CD4-positive, alpha-beta T cell treated with Interleukin-2 at 100 ng/mL for 4 hours (primary cell): ENCODE data around the gene RC3H2.
"Not testable (repeated sequence)": the region's sequence is repeated elsewhere in the genome, so short reads cannot be mapped to it uniquely, and the experiment has no call there.

ENCODE experiments used
- DNase-seq: peaks from one replicate; pipeline ENCODE4 v3.0.0-alpha.2; 2020; ENCODE audit warnings: low spot score

RC3H2 gene

DNA sequence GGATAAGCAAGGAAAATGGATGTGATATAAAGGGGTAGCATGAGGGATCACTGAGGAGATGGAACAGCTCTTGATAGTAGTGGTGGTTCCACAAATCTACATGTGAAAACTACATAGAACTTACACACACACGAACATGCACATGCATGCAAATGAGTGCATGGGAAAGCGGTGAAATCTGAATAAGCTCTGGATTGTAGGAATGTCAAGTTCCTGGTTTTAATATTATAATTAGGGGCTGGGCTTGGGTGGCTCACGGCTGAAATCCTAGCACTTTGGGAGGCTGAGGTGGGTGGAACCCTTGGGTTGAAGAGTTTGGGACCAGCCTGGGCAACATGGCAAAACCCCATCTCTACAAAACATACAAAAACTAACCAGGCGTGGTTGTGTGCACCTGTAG, 63.7 kb downstream of the RC3H2 start:
- DNase-seq, result no peak

DNA sequence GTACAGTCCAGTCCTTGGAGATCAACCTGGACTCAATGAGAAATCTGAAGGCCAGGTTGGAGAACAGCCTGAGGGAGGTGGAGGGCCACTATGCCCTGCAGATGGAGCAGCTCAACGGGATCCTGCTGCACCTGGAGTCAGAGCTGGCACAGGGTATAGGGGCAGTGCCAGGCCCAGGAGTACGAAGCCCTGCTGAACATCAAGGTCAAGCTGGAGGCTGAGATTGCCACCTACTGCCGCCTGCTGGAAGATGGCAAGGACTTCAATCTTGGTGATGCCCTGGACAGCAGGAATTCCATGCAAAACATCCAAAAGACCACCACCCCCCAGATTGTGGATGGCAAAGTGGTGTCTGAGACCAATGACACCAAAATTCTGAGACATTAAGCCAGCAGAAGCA, 66.7 kb downstream of the RC3H2 start:
- DNase-seq, result not testable (repeated sequence)

GRCh38 chr9:122837266-122837850, 67.8 kb downstream of the RC3H2 start:
- no peak for DNase-seq

DNA sequence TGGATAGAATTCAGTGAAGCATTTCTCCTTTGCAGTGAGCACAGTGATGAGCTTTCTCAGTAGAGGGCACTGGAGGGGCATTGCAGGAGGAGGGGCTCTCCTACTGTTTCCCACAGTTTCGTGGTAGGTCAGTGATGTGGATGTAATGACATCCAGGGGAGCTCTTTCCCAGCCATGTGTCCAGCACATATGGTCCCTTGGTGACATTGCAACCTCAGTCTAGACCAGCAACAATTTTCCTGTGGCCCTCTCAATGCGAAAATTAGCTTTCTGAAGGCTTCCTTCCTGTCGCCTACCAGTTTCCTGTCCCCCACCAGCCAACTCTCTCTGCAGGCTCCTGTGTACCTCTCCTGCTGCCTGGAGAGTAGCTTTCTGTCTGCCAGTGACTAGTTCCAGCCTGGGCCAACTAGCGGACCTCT, 69.8 kb downstream of the RC3H2 start:
- DNase-seq, result no peak

DNA sequence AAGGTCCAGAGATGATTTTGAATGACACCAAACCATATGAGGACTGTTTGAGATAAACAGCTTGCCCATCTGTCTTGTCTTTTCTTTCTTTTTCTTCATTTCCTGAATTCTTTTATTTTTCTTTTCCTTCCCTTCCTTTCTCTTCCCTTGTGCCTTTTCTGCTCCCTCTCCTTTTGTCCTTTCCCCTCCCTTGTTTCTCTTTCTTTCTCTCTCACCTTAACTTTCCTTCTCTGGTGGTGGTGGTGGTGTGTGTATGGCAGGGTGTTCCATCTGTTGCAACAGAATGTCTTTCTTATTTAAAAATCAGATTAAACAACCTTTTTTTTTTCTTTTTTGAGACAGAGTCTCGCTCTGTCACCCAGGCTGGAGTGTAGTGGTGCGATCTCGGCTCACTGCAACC, 73.0 kb downstream of the RC3H2 start:
- no peak for DNase-seq

GRCh38 chr9:122828965-122829284, 76.2 kb downstream of the RC3H2 start:
- not testable (repeated sequence) for DNase-seq

- no peak for DNase-seq
These were observed 77.4 kb downstream of the RC3H2 start for GRCh38 chr9:122827761-122828093.

GRCh38 chr9:122822938-122823337, 82.2 kb downstream of the RC3H2 start:
- no peak for DNase-seq

DNA sequence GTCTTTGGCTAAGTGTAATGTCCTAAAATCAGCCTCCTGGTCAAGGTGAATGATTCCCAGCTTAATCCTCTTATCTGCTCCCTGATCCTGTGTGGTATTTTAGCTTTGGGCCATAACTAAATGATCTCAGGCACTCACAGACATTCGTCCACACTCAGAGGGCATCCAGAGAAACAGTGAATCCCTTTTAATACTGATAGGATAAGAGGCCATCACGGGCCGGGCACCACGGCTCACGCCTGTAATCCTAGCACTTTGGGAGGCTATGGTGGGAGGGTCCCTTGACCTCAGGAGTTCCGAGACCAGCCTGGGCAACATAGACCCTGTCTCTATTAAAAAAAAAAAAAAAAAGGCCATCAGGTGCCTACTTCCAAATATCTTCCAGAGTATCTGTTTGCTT, 83.1 kb downstream of the RC3H2 start:
- DNase-seq, result no peak

- no peak for DNase-seq
These were observed 83.7 kb downstream of the RC3H2 start for GRCh38 chr9:122821278-122821943.

- DNase-seq, result no peak
These were observed 84.7 kb downstream of the RC3H2 start for GRCh38 chr9:122820490-122820845.

- no peak for DNase-seq
These were observed 85.2 kb downstream of the RC3H2 start for GRCh38 chr9:122819791-122820489.

DNA sequence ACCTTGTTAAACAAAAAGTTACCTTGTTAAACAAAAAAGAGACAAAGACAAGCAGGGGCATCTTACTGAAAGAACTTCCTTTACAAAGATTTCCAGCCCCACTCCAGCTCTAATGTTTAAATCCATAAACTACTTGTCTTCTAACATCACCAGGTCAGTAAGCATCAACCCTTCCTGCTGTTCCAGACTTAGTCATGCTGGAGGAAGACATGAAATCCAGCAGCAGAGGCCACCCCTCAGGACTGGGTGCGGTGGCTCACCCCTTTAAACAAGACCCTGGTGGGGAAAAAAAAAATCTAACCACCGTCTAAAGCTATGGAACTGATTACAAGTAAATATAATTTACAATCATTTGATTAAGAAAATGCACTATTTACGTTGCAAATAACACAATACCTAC, 85.8 kb downstream of the RC3H2 start:
- DNase-seq, result no peak

GRCh38 chr9:122816163-122816867, 88.8 kb downstream of the RC3H2 start:
- DNase-seq, result peak; percentile 42

DNA sequence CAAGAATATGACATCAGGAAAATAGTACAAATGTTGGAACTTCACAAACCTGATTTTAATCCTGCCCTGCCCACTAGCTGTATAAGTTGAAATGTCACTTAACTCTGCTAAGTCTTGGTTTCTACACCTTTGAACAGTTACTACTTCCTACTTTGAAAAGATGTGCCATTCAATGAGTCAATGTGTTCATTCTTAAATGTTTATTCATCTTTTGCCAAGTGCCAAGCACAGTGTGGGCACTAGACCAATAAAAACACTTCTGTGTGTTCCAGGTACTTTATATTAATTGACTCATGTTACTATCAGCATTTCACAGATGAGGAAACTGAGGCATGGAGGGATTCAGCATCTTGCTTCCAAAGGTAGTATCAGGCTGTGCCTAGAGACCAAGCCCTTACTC, 89.6 kb downstream of the RC3H2 start:
- DNase-seq, result no peak

- no peak for DNase-seq
These were observed 90.6 kb downstream of the RC3H2 start for GRCh38 chr9:122814545-122814944.

DNA sequence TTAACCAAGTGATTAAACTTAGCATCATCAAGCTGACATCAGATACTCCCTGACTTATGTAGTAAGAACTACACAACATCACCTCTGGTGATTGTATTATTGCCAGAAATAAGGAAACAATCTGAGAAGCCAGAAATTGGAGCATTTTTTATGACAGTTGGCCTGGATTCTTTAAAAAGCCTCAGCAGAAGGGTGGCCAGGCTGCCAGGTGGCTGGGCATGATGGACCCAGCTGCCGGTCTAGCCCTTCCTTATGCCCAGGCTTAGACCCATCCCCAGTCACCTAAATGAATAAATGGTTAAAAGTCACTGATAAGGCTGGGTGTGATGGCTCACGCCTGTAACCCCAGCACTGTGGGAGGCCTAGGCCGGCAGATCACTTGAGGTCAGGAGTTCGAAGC, 92.4 kb downstream of the RC3H2 start:
- DNase-seq, result no peak

DNA sequence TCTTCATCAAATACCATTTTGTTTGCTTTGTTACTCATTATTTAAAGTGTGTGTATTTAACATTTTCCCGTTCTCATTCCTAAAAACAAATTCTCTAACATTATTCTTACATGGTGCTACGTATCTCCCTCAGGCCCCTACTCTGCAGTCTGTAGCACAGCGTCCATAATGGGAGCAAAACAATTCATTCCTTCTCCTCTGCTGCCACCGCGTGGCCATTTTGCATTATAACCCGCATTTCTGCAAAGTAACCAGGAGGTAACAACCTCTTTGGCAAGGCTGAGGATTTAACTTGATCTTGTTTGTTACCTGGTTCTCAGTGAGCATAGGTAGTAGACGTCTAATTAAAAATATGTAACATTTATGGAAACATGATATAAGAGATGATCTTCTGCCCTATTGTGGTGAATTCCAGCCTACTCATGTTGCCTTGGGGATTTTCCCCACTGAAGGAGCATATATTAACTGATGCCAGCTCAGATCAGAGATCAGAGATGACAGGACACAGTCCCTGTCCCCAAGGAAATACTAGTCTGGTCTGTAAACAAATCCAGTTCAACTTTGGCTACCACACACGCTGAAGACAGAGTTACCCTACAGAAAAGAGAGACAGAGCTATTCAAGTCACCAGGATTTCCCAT, 94.7 kb downstream of the RC3H2 start:
- DNase-seq, result peak; percentile 81

GRCh38 chr9:122809261-122809660, 95.9 kb downstream of the RC3H2 start:
- not testable (repeated sequence) for DNase-seq

- no peak for DNase-seq
These were observed 97.0 kb downstream of the RC3H2 start for GRCh38 chr9:122808141-122808540.

- no peak for DNase-seq
These were observed 97.8 kb downstream of the RC3H2 start for GRCh38 chr9:122807271-122807900.

DNA sequence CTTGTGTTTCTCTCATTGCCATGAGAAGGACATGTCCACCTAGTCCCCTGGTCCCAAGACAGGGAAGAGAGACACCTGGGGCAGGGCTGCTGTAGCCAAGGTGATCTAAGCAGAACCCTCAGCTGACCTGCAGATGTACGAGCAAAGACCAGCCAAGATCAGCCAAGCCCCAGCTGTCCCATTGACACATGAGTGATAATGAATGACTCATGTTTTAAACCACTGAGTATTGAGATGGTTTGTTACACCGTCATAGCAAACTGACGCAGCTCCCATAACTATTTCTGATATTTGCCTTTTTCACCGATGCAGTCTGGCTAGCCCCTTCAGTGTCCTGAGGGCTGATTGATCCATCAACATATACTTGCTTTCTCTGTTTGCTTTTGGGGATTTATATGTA, 98.5 kb downstream of the RC3H2 start:
- DNase-seq, result no peak
